ENCODE results near the gene LRRC4.

DNA sequence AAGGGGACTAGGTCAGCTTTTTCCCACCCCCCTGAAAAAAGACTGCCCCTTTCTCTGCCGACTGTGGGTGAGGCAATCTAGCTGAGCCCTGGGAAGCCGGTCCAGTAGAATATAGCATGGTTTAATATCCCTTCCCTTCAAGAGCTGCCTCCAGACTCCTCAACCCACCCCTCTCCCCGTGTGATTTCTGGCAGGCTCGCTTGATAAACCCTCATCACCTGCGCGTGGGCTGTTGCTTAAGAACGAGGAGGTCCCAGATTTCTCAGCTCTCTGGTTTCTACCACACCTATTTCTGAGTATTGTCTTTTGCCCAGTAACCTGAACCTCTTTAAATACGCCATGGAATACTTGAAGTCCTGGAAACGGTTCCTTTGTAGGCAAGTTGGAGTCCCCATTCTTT is 2.0 kb upstream of the LRRC4 start:
- TF ChIP-seq, protein P1, sequence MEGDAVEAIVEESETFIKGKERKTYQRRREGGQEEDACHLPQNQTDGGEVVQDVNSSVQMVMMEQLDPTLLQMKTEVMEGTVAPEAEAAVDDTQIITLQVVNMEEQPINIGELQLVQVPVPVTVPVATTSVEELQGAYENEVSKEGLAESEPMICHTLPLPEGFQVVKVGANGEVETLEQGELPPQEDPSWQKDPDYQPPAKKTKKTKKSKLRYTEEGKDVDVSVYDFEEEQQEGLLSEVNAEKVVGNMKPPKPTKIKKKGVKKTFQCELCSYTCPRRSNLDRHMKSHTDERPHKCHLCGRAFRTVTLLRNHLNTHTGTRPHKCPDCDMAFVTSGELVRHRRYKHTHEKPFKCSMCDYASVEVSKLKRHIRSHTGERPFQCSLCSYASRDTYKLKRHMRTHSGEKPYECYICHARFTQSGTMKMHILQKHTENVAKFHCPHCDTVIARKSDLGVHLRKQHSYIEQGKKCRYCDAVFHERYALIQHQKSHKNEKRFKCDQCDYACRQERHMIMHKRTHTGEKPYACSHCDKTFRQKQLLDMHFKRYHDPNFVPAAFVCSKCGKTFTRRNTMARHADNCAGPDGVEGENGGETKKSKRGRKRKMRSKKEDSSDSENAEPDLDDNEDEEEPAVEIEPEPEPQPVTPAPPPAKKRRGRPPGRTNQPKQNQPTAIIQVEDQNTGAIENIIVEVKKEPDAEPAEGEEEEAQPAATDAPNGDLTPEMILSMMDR (IDR thresholded peaks at IDR 0.05 in 8 of 11, conservative IDR thresholded peaks at IDR 0.05 in 3 of 11) = no peak
- no peak for TF ChIP-seq POLR2AphosphoS5 (IDR thresholded peaks at IDR 0.05)

Measured in spleen (tissue), 7 donors.